ENCODE results near the gene ANO7.

GRCh38 chr2:241225545-241225944 lies 37.1 kb downstream of the ANO7 start:
- no peak for TF ChIP-seq CTCF (IDR thresholded peaks at IDR 0.05; ENCODE audit: low read length)
- no peak for TF ChIP-seq EZH2 (IDR thresholded peaks at IDR 0.05; ENCODE audit: borderline replicate concordance, low read length)
